ENCODE results near the gene VAMP3.

VAMP3 gene

GRCh38 chr1:7821282-7821681 lies 50.2 kb downstream of the VAMP3 start:
- no peak for DNase-seq

DNA sequence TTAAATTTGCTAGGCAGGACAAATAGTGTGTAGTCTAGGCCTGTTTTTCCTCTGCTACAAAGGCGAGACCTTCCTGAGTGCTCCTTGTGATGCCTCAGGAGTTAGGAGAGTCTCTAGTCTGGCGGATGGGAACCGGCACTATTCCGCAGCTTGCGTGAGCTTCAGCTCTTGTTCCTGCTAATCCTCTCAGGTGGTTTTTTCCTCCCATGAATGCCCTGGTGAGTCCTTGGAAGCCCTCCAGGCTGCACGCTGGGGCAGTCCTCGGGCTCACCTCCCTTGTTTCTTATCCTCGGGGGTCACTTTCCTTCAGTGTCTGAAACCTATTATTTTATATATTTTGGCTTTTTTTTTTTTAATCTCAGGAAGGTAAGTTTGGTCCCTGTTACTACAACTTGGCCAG lies 53.6 kb downstream of the VAMP3 start:
- DNase-seq: no peak

- no peak for DNase-seq
Observed at GRCh38 chr1:7826363-7826762, 55.3 kb downstream of the VAMP3 start.

- DNase-seq: no peak
Observed at GRCh38 chr1:7827126-7827955, 56.2 kb downstream of the VAMP3 start.
